ENCODE results near the gene HOXD1.

HOXD1 gene

GRCh38 chr2:176184749-176185148, 3.7 kb upstream of the HOXD1 start:
- no peak for DNase-seq (ENCODE audit: low read depth)

- DNase-seq (ENCODE audit: low read depth), result no peak
Observed at GRCh38 chr2:176186024-176186423, 2.4 kb upstream of the HOXD1 start.

GRCh38 chr2:176187200-176187898, 1.1 kb upstream of the HOXD1 start:
- DNase-seq (ENCODE audit: low read depth), result no peak

GRCh38 chr2:176188774-176189680, 559 bp downstream of the HOXD1 start:
- no peak for DNase-seq (ENCODE audit: low read depth)

- DNase-seq (ENCODE audit: low read depth), result no peak
Observed at GRCh38 chr2:176189681-176190641, 1.5 kb downstream of the HOXD1 start.

- no peak for DNase-seq (ENCODE audit: low read depth)
Observed at GRCh38 chr2:176192351-176192750, 3.9 kb downstream of the HOXD1 start.

GRCh38 chr2:176193048-176193447, 4.6 kb downstream of the HOXD1 start:
- DNase-seq (ENCODE audit: low read depth), result no peak

- no peak for DNase-seq (ENCODE audit: low read depth)
Observed at GRCh38 chr2:176199902-176200301, 11.4 kb downstream of the HOXD1 start.

GRCh38 chr2:176200971-176201370, 12.5 kb downstream of the HOXD1 start:
- DNase-seq (ENCODE audit: low read depth), result no peak

- DNase-seq (ENCODE audit: low read depth), result no peak
Observed at GRCh38 chr2:176202491-176202890, 14.0 kb downstream of the HOXD1 start.

GRCh38 chr2:176205126-176205525, 16.7 kb downstream of the HOXD1 start:
- DNase-seq (ENCODE audit: low read depth), result no peak

GRCh38 chr2:176206136-176206535, 17.7 kb downstream of the HOXD1 start:
- DNase-seq (ENCODE audit: low read depth), result no peak

GRCh38 chr2:176206682-176207081, 18.2 kb downstream of the HOXD1 start:
- DNase-seq (ENCODE audit: low read depth), result no peak

GRCh38 chr2:176211110-176211509, 22.6 kb downstream of the HOXD1 start:
- no peak for DNase-seq (ENCODE audit: low read depth)

GRCh38 chr2:176212276-176212675, 23.8 kb downstream of the HOXD1 start:
- no peak for DNase-seq (ENCODE audit: low read depth)

- DNase-seq (ENCODE audit: low read depth), result no peak
Observed at GRCh38 chr2:176213406-176213805, 24.9 kb downstream of the HOXD1 start.

- DNase-seq (ENCODE audit: low read depth), result no peak
Observed at GRCh38 chr2:176227874-176228273, 39.4 kb downstream of the HOXD1 start.

GRCh38 chr2:176234156-176234555, 45.7 kb downstream of the HOXD1 start:
- DNase-seq (ENCODE audit: low read depth), result no peak

- DNase-seq (ENCODE audit: low read depth), result no peak
Observed at GRCh38 chr2:176234940-176235339, 46.5 kb downstream of the HOXD1 start.

- DNase-seq (ENCODE audit: low read depth), result no peak
Observed at GRCh38 chr2:176237456-176237855, 49.0 kb downstream of the HOXD1 start.

- no peak for DNase-seq (ENCODE audit: low read depth)
Observed at GRCh38 chr2:176239031-176239430, 50.6 kb downstream of the HOXD1 start.

- DNase-seq (ENCODE audit: low read depth), result no peak
Observed at GRCh38 chr2:176240301-176240700, 51.8 kb downstream of the HOXD1 start.
